ENCODE results near the gene LSR. TPM values are rescaled to one million over a fixed set of nuclear protein-coding genes. Genes with fewer than 3 reads are reported as not detected.

Gene LSR
- total RNA-seq, 1 donor from 2014 or later = 27.1 TPM

DNA sequence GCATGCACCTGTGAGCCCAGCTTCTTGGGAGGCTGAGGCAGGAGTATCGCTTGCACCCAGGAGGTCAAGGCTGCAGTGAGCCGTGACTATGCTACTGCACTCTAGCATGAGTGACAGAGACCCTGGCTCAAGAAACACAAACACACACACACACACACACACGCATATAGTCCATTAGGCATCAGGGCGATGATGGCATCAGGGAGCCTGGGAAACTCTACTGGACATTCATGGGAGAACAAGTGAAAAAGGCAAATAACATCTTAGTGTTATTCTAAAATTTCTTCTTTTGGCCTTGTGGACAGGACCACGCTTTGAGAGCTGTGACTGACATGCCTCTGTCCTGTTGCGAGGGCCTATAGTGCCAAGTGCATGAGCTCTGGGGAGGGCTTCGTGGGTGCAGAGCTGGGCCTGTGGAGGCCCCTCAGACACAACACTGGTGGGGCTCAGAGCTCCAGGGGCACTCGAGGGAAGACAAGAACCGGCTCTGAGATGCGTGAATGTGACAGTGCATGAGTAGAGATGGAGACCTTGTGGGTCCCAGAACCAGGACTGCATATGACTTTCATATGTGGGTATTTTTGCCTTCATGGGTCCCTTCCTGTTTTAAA lies 12.0 kb downstream of the LSR start:
- Mint-ChIP-seq H3K4me1 (peaks cover 22% of the 10 kb centered on the region), H3K27me3 (ENCODE audit: insufficient read depth, low read depth) (peaks cover 2% of the 10 kb centered on the region), H3K27ac (no peak overlapping the region), H3K4me3 (peak overlapping the region; percentile 55), H3K36me3 (peaks cover 16% of the 10 kb centered on the region), H3K9me3 (no peaks in the 10 kb centered on the region)
- Histone ChIP-seq H3K79me2 (ENCODE audit: low read depth) (peaks cover 8% of the 10 kb centered on the region), H3K36me3 (no peaks in the 10 kb centered on the region), H3K9me3 (ENCODE audit: low read depth) (no peaks in the 10 kb centered on the region), H3K4me3 (no peak overlapping the region), H3K9ac (no peak overlapping the region), H3K4me2 (no peak overlapping the region), H3K27ac (no peak overlapping the region), H3K4me1 (no peaks in the 10 kb centered on the region), H3K27me3 (no peaks in the 10 kb centered on the region), H4K20me1 (ENCODE audit: low read depth) (peaks cover 66% of the 10 kb centered on the region), H2AFZ (replicated peaks) (no peak overlapping the region), H3F3A (ENCODE audit: low read depth) (peaks cover 28% of the 10 kb centered on the region)
- DNase-seq (ENCODE audit: low spot score) = no peak
- TF ChIP-seq, protein P1, sequence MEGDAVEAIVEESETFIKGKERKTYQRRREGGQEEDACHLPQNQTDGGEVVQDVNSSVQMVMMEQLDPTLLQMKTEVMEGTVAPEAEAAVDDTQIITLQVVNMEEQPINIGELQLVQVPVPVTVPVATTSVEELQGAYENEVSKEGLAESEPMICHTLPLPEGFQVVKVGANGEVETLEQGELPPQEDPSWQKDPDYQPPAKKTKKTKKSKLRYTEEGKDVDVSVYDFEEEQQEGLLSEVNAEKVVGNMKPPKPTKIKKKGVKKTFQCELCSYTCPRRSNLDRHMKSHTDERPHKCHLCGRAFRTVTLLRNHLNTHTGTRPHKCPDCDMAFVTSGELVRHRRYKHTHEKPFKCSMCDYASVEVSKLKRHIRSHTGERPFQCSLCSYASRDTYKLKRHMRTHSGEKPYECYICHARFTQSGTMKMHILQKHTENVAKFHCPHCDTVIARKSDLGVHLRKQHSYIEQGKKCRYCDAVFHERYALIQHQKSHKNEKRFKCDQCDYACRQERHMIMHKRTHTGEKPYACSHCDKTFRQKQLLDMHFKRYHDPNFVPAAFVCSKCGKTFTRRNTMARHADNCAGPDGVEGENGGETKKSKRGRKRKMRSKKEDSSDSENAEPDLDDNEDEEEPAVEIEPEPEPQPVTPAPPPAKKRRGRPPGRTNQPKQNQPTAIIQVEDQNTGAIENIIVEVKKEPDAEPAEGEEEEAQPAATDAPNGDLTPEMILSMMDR (IDR thresholded peaks at IDR 0.05) = no peak
- no peak for TF ChIP-seq EZH2 (IDR thresholded peaks at IDR 0.05)
- TF ChIP-seq EZH2phosphoT487 (IDR thresholded peaks at IDR 0.05) = no peak

DNA sequence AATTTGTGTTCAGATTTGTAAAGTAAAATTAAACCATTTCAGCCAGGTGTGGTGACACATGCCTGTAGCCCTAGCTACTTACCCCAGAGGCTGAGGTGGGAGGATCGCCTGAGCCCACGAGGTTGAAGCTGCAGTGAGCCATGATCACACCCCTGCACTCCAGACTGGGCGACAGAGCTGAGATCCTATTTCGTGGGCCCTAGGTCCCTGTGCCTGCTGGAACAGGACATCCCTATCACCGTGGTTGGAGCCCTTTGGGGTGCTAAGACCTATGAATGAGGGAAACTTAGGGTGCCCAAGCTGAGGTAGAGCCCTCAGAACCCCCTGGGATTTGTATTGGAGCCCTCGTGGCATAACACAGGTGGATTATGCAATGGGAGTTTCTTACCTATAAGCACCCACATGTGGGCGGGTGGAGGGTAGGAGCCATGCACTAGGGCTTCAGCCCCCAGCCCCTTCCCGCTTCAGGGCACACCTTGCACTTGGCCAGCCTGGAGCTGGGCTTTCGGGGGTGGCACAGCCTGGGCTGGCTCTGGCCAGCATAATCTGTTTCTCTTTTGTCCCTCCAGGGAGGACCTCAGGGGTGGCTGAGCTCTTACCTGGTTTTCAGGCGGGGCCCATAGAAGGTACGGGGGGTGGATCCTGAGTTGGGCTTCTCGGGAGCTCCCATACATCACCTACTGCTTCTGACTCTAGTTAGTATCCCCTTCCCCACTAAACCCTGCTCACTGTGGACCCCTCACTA lies 12.7 kb downstream of the LSR start:
- Mint-ChIP-seq H3K4me1 (peaks cover 22% of the 10 kb centered on the region), H3K4me3 (peak overlapping the region; percentile 55), H3K27ac (no peak overlapping the region), H3K9me3 (no peaks in the 10 kb centered on the region), H3K27me3 (ENCODE audit: insufficient read depth, low read depth) (peaks cover 2% of the 10 kb centered on the region), H3K36me3 (peaks cover 17% of the 10 kb centered on the region)
- Histone ChIP-seq H3K79me2 (ENCODE audit: low read depth) (peaks cover under 1% of the 10 kb centered on the region), H3K27ac (no peak overlapping the region), H3K9ac (no peak overlapping the region), H4K20me1 (ENCODE audit: low read depth) (peaks cover 59% of the 10 kb centered on the region), H3F3A (ENCODE audit: low read depth) (peaks cover 33% of the 10 kb centered on the region), H3K36me3 (no peaks in the 10 kb centered on the region), H2AFZ (replicated peaks) (no peak overlapping the region), H3K4me3 (no peak overlapping the region), H3K4me2 (no peak overlapping the region), H3K4me1 (no peaks in the 10 kb centered on the region), H3K27me3 (no peaks in the 10 kb centered on the region), H3K9me3 (ENCODE audit: low read depth) (no peaks in the 10 kb centered on the region)
- no peak for DNase-seq (ENCODE audit: low spot score)
- TF ChIP-seq EZH2phosphoT487 (IDR thresholded peaks at IDR 0.05) = no peak
- TF ChIP-seq, protein P1 (IDR thresholded peaks at IDR 0.05) = no peak
- no peak for TF ChIP-seq EZH2 (IDR thresholded peaks at IDR 0.05)

DNA sequence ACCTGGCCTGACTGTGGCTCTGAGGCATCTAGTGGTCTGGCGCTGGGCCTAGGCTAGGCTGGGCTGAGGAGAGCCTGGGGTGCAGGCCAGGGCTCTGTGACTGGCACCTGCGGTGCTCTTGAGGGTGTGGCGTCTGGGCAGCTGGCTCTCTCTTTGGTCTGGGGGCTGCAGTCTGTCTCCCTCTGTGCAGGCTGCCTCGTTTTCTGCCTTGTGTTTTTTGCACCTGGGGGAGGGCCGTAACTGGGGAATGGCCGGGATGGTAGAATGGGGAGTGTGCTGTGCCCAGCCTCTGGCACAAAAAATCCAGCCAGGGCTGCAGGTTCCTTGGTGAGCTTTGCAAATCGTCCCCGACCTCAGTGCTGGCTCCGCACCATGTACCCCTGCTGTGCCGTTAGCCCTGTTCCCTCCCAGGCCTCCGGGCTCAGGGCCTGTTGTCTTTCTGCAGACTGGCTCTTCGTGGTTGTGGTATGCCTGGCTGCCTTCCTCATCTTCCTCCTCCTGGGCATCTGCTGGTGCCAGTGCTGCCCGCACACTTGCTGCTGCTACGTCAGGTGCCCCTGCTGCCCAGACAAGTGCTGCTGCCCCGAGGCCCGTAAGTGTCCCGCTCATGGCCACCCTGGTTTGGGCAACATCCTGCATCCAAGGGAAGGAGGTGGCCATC lies 13.4 kb downstream of the LSR start:
- H3K79me2 ChIP-seq (ENCODE audit: low read depth) = peaks cover 7% of the 10 kb centered on the region
- H3K9me3 Mint-ChIP-seq = no peaks in the 10 kb centered on the region
- no peak overlapping the region for H3K4me3 Mint-ChIP-seq
- H3K27ac Mint-ChIP-seq = peak overlapping the region; percentile 50
- no peaks in the 10 kb centered on the region for H3K36me3 ChIP-seq
- H4K20me1 ChIP-seq (ENCODE audit: low read depth) = peaks cover 57% of the 10 kb centered on the region
- no peaks in the 10 kb centered on the region for H3K4me1 ChIP-seq
- no peak overlapping the region for H3K4me3 ChIP-seq
- no peaks in the 10 kb centered on the region for H3K27me3 ChIP-seq
- H3K36me3 Mint-ChIP-seq = peaks cover 16% of the 10 kb centered on the region
- peaks cover 33% of the 10 kb centered on the region for H3F3A ChIP-seq (ENCODE audit: low read depth)
- no peak overlapping the region for H2AFZ ChIP-seq (replicated peaks)
- DNase-seq (ENCODE audit: low spot score) = no peak
- peaks cover 2% of the 10 kb centered on the region for H3K27me3 Mint-ChIP-seq (ENCODE audit: insufficient read depth, low read depth)
- peaks cover 22% of the 10 kb centered on the region for H3K4me1 Mint-ChIP-seq
- TF ChIP-seq, protein P1 (IDR thresholded peaks at IDR 0.05) = no peak
- TF ChIP-seq EZH2phosphoT487 (IDR thresholded peaks at IDR 0.05) (no peak), EZH2 (IDR thresholded peaks at IDR 0.05) (no peak)
- H3K9me3 ChIP-seq (ENCODE audit: low read depth) = no peaks in the 10 kb centered on the region
- H3K27ac ChIP-seq = no peak overlapping the region
- no peak overlapping the region for H3K9ac ChIP-seq
- H3K4me2 ChIP-seq = no peak overlapping the region

All from neural progenitor cell (in vitro differentiated cells).